ENCODE results near the gene VN1R5.
A peak's percentile ranks its signal among the peaks of the same experiment; 100 is the strongest.
"Not testable (repeated sequence)": the region's sequence is repeated elsewhere in the genome, so short reads cannot be mapped to it uniquely, and the experiment has no call there.

The VN1R5 gene

GRCh38 chr1:247273013-247273412 is 17.1 kb downstream of the VN1R5 start:
- DNase-seq (ENCODE audit: low read depth) = no peak

- no peak for DNase-seq (ENCODE audit: low read depth)
These were observed 18.9 kb downstream of the VN1R5 start for GRCh38 chr1:247274605-247275256.

DNA sequence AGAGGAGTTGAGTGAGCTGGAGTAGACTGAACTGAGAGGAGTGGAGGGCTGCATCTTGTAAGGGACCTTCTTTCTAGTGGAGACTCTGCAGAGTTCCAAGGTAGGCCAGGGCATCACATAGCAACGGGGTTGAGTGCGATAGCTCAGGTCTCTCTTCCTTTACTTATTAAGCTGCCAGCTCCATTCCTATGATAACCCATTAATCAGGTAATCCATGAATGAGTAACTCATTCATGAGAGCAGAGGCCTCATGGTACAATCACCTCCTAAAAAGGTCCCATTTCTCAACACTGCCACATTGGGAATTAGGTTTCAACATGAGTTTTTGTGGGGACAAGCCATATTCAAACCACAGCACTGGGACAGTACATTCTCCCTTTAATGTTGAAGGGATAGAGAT is 21.3 kb downstream of the VN1R5 start:
- DNase-seq (ENCODE audit: low read depth) = no peak

DNA sequence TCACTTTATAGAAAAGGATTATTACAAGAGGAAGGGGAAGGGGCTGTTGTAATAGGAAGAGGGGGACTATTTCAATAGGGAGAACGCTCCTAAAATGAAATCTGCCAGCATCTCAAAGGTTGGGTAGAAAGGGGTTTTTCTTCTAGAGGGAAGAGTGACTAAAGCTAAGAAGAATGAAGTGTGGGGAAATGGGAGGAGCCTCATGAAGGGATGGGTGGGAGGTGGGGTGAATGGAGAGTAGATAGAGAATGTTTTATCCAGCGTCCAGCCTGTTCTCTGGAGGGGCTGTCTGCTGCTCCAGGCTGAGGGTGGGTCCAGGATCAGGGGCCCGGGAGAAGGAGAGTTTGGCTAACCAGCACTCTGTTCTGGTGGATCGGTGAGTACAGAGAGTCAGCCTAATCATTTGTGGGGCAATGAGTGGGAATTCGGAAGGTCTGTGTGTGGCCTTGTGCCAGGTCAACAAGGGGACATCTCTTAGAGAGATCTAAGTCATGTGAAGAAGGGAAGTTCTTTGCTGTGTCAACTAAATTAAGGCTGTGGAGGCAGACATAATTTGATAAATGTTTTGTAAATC is 25.2 kb downstream of the VN1R5 start:
- DNase-seq (ENCODE audit: low read depth) = no peak

DNA sequence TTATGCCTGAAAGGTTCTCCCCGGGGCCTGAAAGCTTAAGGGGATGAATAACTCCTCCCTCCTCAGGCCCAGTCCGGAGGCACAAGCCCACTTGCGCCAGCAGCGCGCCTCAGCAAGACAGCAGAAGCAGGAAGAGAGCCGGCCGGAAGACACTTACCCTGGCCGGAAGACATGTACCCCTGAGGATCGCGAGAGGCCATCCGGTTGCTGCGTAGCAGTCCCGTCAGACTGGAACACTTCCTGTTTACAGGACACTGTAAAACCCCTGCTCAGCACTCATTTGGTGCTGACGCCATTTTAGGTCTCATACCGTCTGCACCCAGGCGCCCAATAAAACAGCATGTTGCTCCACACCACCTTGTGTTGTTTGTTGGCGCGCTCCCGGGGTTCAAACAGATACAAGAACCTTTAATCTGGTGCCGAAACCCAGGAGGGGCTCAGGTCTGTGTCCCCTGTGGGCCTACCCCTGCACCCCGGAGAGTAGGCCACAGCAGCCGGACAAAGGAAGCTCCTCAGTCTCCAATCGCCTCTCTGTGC is 30.3 kb downstream of the VN1R5 start:
- no peak for DNase-seq (ENCODE audit: low read depth)

- no peak for DNase-seq (ENCODE audit: low read depth)
These were observed 31.6 kb downstream of the VN1R5 start for GRCh38 chr1:247287460-247287859.

DNA sequence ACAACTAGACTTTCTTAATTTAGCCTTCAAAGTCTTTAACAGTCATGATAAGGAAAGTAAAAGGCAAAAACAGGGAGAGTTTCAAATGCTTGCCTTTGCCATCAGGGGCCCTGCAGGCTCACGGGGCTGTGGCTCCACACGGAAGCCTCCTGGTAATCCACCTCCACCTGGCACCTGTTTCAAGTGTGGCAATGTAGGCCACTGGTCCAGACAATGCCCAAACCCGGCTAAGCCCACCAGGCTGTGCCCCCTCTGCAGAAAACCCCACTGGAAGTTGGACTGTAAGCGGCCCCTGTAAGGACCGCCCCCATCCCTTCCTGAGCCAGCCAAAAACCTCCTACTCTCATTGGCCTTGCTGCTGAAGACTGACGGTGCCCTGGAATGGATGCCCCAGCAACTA is 32.5 kb downstream of the VN1R5 start:
- no peak for DNase-seq (ENCODE audit: low read depth)

DNA sequence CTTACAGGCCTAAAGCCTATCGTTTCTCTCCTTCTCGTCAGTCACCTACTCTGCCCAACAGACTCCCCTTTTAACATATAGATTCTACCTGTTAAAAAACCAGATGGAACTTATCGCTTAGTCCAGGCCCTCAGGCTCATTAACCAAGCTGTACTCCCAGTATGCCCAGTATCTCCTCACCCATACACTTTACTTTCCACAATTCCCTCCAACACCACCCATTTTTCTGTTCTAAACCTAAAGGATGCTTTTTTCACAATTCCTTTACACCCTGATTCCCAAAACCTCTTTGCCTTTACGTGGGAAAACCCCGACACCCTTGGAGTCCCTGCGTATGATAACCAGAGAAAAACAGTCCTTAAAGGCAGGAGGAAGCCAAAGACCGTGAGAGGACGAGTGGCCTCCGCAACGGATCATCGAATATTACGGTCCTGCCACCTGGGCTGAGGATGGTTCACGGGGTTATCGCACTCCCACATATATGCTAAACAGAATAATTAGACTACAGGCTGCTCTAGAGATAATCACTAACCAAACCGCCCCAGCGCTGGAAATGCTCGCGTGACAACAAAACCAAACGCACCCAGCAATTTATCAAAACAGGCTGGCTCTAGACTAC is 33.5 kb downstream of the VN1R5 start:
- DNase-seq (ENCODE audit: low read depth) = not testable (repeated sequence)

GRCh38 chr1:247290576-247290975 is 34.7 kb downstream of the VN1R5 start:
- DNase-seq (ENCODE audit: low read depth) = no peak

DNA sequence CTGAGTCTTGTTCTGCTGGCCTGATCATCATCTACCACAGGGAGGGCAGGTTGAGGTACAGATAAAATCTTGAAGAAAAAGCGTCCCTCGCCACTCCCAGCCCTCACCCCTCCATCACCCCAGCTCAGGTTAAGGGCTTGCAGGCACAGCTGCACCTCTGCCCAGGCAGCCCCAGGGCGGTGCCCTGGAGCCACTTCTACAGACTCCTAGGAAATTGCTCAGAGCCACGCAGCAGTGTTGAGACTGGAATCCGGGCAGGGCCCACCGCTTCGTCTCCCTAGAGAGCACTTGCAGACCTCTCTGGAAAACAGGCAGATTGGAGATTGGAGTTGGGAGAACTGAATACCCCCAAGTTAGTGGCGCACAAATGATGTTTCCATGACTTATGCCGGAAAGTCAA is 35.3 kb downstream of the VN1R5 start:
- DNase-seq (ENCODE audit: low read depth) = no peak

DNA sequence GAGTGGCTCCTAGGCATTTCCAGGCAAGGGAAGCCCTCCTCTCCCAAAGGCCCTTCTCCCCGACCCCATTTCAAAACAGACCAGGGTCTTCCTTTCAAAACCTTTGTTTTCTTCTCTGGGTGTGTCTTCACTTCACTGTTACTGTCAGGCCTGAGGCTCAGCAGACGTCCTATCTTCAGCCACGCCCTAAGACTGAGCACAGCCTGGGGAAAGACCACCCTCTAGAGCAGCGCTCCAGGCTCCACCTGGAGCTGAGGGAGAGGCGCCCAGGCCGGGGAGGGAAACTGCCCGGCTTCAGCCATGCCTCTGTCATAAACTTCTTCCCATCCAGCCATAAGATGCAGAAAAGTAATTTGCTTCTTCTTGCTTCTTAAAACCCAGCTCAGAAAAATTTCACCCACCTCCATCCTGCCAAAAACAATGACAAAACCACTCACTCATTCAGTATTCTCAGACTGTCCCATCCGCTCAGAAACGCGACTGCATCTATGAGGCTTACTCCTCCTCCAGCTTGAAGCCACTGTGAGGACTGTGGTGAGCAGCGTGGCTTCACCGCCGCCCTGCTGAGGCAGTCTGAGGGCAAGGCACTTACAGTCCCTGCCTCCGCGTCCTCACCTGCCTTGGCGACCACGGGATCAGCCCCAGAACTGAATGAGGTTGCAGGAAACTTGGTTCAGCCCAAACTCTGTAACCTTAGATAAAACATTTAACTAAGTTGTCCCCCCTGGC is 36.1 kb downstream of the VN1R5 start:
- no peak for DNase-seq (ENCODE audit: low read depth)

GRCh38 chr1:247293047-247293446 is 37.2 kb downstream of the VN1R5 start:
- no peak for DNase-seq (ENCODE audit: low read depth)

GRCh38 chr1:247294282-247294681 is 38.4 kb downstream of the VN1R5 start:
- peak; percentile 30 for DNase-seq (ENCODE audit: low read depth)

- no peak for DNase-seq (ENCODE audit: low read depth)
These were observed 39.4 kb downstream of the VN1R5 start for GRCh38 chr1:247295274-247295684.

- no peak for DNase-seq (ENCODE audit: low read depth)
These were observed 39.9 kb downstream of the VN1R5 start for GRCh38 chr1:247295746-247296145.

DNA sequence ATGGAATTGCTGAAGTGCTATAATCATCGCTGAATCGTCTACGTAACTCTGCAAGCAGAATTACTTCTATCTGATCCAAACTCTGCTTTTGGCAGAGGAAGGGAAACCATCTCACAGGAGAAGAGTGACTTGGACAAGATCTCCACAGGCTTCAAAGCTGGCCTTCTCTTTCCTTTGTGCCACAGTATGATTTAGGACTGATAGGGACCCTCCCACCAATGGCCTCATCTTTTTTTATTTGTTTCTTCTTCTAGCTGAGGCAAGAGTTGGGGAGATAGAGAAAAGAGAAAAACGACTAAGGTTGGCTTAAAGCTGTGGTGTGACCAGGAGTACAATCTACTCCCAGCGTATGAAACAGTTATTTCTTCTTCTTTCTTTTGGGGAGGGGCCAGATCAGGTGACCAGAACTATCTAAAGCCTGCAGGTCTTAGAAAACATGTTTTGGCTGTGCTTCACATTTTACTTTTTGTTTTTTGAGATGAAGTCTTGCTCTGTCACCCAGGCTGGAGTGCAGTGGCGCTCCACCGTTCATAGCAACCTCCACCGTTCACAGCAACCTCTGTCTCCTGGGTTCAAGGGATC is 40.8 kb downstream of the VN1R5 start:
- no peak for DNase-seq (ENCODE audit: low read depth)

- DNase-seq (ENCODE audit: low read depth) = no peak
These were observed 41.6 kb downstream of the VN1R5 start for GRCh38 chr1:247297263-247298123.

DNA sequence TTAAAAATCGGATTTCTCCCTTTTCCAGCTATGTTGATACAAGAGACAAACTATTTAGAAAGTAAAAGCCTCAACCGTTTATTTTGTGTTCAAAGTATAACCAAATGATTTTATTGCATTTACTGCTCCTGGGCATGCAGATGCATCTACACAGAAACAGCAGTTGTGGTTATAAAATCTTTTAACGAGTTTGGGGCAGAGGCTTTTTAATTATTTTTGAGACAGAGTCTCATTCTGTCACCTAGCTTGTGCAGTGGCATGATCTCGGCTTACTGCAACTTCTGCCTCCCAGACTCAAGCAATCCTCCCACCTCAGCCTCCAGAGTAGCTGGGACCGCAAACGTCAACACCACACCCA is 42.2 kb downstream of the VN1R5 start:
- DNase-seq (ENCODE audit: low read depth) = no peak

DNA sequence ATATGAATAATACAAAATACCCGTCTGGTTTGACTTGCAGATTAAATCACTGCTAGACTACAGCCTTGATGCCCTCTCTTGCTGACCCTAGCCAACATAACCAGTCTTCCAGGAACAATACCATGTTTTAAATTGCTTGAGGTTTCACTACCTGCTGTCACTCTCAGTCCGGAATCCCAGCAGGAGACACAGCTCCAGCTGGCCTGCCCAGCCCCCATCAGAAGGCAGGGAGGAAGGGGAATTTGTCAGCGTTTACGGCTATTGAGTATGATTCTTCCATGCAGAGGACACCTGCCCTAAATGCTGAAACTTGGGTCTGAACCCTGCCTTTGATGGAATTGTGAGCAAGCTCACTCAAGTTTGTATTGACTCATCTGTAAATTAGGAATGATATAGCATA is 42.8 kb downstream of the VN1R5 start:
- no peak for DNase-seq (ENCODE audit: low read depth)

DNA sequence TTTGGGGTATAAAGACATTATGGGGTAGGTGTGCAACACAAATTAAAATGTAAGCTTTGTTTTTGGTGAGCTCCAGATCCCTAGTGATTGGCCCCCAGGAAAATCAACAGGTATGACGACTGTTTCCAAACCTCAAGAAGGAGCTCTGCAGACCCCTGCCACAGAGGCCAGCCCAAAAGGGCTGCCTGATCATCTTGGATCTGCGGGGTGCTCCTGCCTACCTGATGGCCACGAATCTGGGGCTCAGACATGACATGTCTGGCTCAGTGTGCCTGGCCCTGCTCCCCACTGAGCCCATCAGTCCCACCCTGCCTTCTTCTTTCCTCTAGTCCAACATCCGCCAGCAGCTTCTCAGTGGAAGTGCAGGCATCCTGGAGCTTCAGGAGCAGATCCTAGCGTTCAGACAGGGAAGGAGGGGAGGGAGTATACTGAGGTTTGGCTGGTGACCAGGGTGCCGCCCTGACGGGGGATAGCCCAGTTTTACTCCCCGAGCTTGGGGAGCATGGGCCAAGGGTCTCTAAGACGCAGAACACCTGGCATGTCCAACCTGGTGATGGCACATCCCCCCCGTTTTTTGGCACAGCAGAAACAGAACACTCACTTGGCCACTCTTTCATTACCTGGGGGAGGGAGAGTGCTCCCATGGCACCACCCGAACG is 44.0 kb downstream of the VN1R5 start:
- no peak for DNase-seq (ENCODE audit: low read depth)

Data from fibroblast of the conjunctiva (primary cell).